Smooth muscle cell (in vitro differentiated cells): ENCODE results near the gene DAZAP1. TPM values are rescaled to one million over a fixed set of nuclear protein-coding genes. Genes with fewer than 3 reads are reported as not detected.

ENCODE experiments used
- DNase-seq: peaks from one replicate; lab custom pipeline; 2025; ENCODE audit not compliant: unreplicated experiment; lab: John Stamatoyannopoulos, UW
- H2AFZ ChIP-seq: fragments of 200-600 bp; sonication (generic); 2 replicates; pipeline ENCODE4 v1.6.0; 2016; ENCODE audit warnings: antibody characterized with exemption, low read depth, mild to moderate bottlenecking
- H3F3A ChIP-seq: fragments of 200-600 bp; sonication (generic); 2 replicates; pipeline ENCODE4 v1.6.0; 2017; ENCODE audit warnings: antibody characterized with exemption, low read depth
- H3K27ac ChIP-seq: fragments of 200-600 bp; sonication (generic); 2 replicates; pipeline ENCODE4 v1.5.1; 2016; ENCODE audit warnings: low read depth, mild to moderate bottlenecking
- H3K27me3 ChIP-seq: fragments of 200-600 bp; sonication (generic); 2 replicates; pipeline ENCODE4 v1.6.1; 2016; ENCODE audit warnings: low read depth, mild to moderate bottlenecking
- H3K36me3 ChIP-seq: fragments of 200-600 bp; sonication (generic); 2 replicates; pipeline ENCODE4 v1.5.1; 2016; ENCODE audit warnings: low read depth
- H3K4me1 ChIP-seq: fragments of 200-600 bp; sonication (generic); 2 replicates; pipeline ENCODE4 v1.5.1; 2016; ENCODE audit warnings: low read depth
- H3K4me2 ChIP-seq: fragments of 200-600 bp; sonication (generic); 2 replicates; pipeline ENCODE4 v1.6.0; 2016; ENCODE audit warnings: mild to moderate bottlenecking
- H3K4me3 ChIP-seq: fragments of 200-600 bp; sonication (generic); 2 replicates; pipeline ENCODE4 v1.5.1; 2016; ENCODE audit warnings: mild to moderate bottlenecking
- H3K79me2 ChIP-seq: fragments of 200-600 bp; sonication (generic); 2 replicates; pipeline ENCODE4 v1.6.0; 2016; ENCODE audit warnings: low read depth, mild to moderate bottlenecking
- H3K9ac ChIP-seq: fragments of 200-600 bp; sonication (generic); 2 replicates; pipeline ENCODE4 v1.6.0; 2016; ENCODE audit warnings: low read depth
- H3K9me3 ChIP-seq: fragments of 200-600 bp; sonication (generic); replicated peaks from 2 replicates; pipeline ENCODE4 v1.5.1; 2016; ENCODE audit warnings: low read depth
- H4K20me1 ChIP-seq: fragments of 200-600 bp; sonication (generic); 2 replicates; pipeline ENCODE4 v1.6.0; 2016; ENCODE audit warnings: low read depth
- CTCF ChIP-seq: fragments of 200-600 bp; sonication (generic); IDR thresholded peaks from 2 replicates; pipeline ENCODE4 v1.5.1; 2017; ENCODE audit warnings: borderline replicate concordance, mild to moderate bottlenecking, antibody characterized with exemption; ENCODE audit not compliant: insufficient read depth, poor library complexity, severe bottlenecking
- WGBS: methylation state at CpG from one replicate; pipeline ENCODE4 v1.1.7; 2016; ENCODE audit warnings: low lambda C conversion rate; 5-methylcytosine and 5-hydroxymethylcytosine counted together
- polyA plus RNA-seq: library from polyadenylated mRNA; unstranded; fragments of >200 nt; fragmentation: Nextera tagmentation; extraction: Ambion mirVana; gene quantifications from 2 replicates; pipeline ENCODE4 v1.2.1, GENCODE V29; 2016
- total RNA-seq: library from RNA; depleted of rRNA; stranded (reverse); fragments of >200 nt; gene quantifications from 2 replicates; pipeline ENCODE4 v1.2.3, GENCODE V29; 2014

DAZAP1 gene
- total and polyA plus RNA-seq, 2 experiments from 2014 or later: 35.5 to 41.7 TPM

GRCh38 chr19:1412995-1413800, 5.8 kb downstream of the DAZAP1 start:
- peaks cover 93% of the 10 kb centered on the region for H4K20me1 ChIP-seq
- H3K9me3 ChIP-seq: no peaks in the 10 kb centered on the region
- WGBS: 96% methylated on average over 36 of the region's 36 CpGs
- H3K27me3 ChIP-seq: no peaks in the 10 kb centered on the region
- peaks cover 33% of the 10 kb centered on the region for H3K4me1 ChIP-seq
- no peaks in the 10 kb centered on the region for H3K36me3 ChIP-seq
- peaks cover 85% of the 10 kb centered on the region for H3K79me2 ChIP-seq
- TF ChIP-seq CTCF: no peak
- H3K4me2 ChIP-seq: no peak overlapping the region
- H2AFZ ChIP-seq: no peak overlapping the region
- DNase-seq: no peak
- peaks cover 28% of the 10 kb centered on the region for H3F3A ChIP-seq
- no peak overlapping the region for H3K4me3 ChIP-seq
- no peak overlapping the region for H3K9ac ChIP-seq
- H3K27ac ChIP-seq: no peak overlapping the region

DNA sequence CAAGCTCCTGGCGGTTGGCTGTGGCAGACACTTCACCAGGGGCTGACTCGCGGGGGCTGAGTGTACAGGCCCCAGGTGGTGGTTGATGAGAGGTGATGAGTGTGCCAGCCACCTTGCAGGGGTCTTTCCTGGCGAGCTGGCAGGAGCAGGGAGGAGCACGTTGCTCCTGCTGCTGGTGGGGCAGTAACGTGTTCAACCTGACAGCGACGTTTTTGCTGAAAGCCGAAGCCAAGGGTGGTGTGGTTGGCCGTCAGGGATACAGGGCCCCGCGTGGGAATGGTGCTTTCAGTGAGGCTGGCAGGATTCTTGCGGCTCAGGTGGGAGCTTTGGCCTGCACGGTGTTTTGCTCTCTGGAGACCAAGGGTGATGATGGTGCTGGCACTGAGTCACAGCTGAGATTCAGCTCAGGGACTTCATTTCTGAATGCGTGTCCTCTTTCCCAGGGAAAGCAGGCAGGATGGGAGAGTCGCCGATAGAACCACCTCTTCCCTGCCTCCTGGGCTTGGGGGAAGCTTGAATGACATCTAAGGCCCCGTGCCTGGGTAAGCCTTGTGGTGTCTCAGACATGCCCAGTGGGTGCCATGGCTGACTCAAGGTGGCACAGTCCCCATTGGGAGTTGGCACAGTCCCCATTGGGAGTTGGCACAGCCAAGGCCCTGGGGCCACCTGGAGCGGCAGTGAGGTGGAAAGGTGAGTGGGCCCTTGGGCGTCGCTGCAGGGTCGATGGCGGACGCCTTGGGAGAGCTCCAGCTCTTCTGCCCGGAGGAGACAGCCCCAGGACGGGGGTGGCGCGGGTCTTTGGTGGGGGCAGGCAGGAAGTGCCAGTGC, 8.8 kb downstream of the DAZAP1 start:
- H2AFZ ChIP-seq: no peak overlapping the region
- no peaks in the 10 kb centered on the region for H3K36me3 ChIP-seq
- peak overlapping the region; percentile 96 for H3K27ac ChIP-seq
- peak overlapping the region; percentile 80 for H3K4me2 ChIP-seq
- peak overlapping the region; percentile 82 for H3K9ac ChIP-seq
- no peaks in the 10 kb centered on the region for H3K27me3 ChIP-seq
- H3K4me1 ChIP-seq: peaks cover 20% of the 10 kb centered on the region
- H3F3A ChIP-seq: peaks cover 28% of the 10 kb centered on the region
- no peaks in the 10 kb centered on the region for H3K9me3 ChIP-seq
- peak overlapping the region; percentile 6 for H3K4me3 ChIP-seq
- TF ChIP-seq CTCF: no peak
- H3K79me2 ChIP-seq: peaks cover 80% of the 10 kb centered on the region
- no peak for DNase-seq
- 68% methylated on average over 26 of the region's 28 CpGs for WGBS
- H4K20me1 ChIP-seq: peaks cover 89% of the 10 kb centered on the region

DNA sequence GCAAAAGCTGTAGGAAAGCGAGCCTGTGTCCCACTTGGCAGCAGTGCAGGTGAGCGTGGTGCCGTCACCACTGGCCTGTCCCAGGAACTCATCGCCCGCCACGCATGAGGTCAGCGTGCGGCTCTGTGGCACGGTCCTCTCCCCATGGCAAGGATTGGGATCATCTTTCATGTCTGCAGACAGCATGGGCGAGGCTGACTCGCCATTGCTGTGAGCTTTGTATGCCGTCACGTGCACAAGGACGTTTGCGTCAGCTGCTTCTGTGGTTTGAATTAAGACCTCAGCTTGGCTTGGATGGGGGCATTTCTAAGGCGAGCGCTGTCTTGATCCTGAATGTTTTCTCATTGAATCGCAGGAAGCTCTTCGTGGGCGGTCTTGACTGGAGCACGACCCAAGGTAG, 9.8 kb downstream of the DAZAP1 start:
- Histone ChIP-seq H4K20me1 (peaks cover 89% of the 10 kb centered on the region), H3K36me3 (no peaks in the 10 kb centered on the region), H3K4me3 (no peak overlapping the region), H2AFZ (no peak overlapping the region), H3K27ac (peak overlapping the region; percentile 96), H3K4me1 (peaks cover 20% of the 10 kb centered on the region), H3K4me2 (peak overlapping the region; percentile 80), H3K9me3 (no peaks in the 10 kb centered on the region), H3F3A (peaks cover 28% of the 10 kb centered on the region), H3K9ac (peak overlapping the region; percentile 82), H3K79me2 (peaks cover 79% of the 10 kb centered on the region), H3K27me3 (no peaks in the 10 kb centered on the region)
- 64% methylated on average over 21 of the region's 21 CpGs for WGBS
- TF ChIP-seq CTCF: no peak
- DNase-seq: no peak
